HepG2 (cell line): ENCODE data around the gene SRSF6. TPM values are rescaled to one million over a fixed set of nuclear protein-coding genes. Genes with fewer than 3 reads are reported as not detected.
A peak's percentile ranks its signal among the peaks of the same experiment; 100 is the strongest.

Source experiments
- AHDC1 ChIP-seq: sonication (generic); formaldehyde crosslinking; IDR thresholded peaks from 2 replicates; pipeline ENCODE4 v1.5.1; 2020; ENCODE audit warnings: mild to moderate bottlenecking, missing genetic modification reagents, borderline replicate concordance
- HNRNPH1 ChIP-seq: fragments of 200-400 bp; formaldehyde crosslinking; optimal IDR thresholded peaks from 2 replicates; pipeline ENCODE3; 2017; ENCODE audit warnings: mild to moderate bottlenecking, low read depth, low read length
- IRF2 ChIP-seq: IDR thresholded peaks from 2 replicates; pipeline ENCODE4 v1.6.1; 2018; ENCODE audit warnings: missing genetic modification reagents, missing compliant biosample characterization
- KLF13 ChIP-seq: sonication (generic); formaldehyde crosslinking; IDR thresholded peaks from 2 replicates; pipeline ENCODE4 v1.4.0; 2020; ENCODE audit warnings: mild to moderate bottlenecking, missing genetic modification reagents
- NFYB ChIP-seq: sonication (generic); formaldehyde crosslinking; IDR thresholded peaks from 2 replicates; pipeline ENCODE4 v1.4.0; 2020; ENCODE audit warnings: missing genetic modification reagents
- PAF1 ChIP-seq: IDR thresholded peaks from 2 replicates; pipeline ENCODE4 v1.6.1; 2016; ENCODE audit warnings: missing genetic modification reagents, missing compliant biosample characterization
- SRSF1 ChIP-seq: fragments of 200-400 bp; formaldehyde crosslinking; optimal IDR thresholded peaks from 2 replicates; pipeline ENCODE3; 2017; ENCODE audit warnings: mild to moderate bottlenecking, low read depth, low read length, moderate library complexity
- TFDP1 ChIP-seq: IDR thresholded peaks from 2 replicates; pipeline ENCODE4 v1.6.1; 2016; ENCODE audit warnings: missing compliant biosample characterization, missing genetic modification reagents, borderline replicate concordance
- ZBTB10 ChIP-seq: sonication (generic); formaldehyde crosslinking; IDR thresholded peaks from 2 replicates; pipeline ENCODE4 v1.4.0; 2020; ENCODE audit warnings: missing genetic modification reagents, borderline replicate concordance
- ZNF280D ChIP-seq: sonication (generic); formaldehyde crosslinking; IDR thresholded peaks from 2 replicates; pipeline ENCODE4 v1.5.1; 2020; ENCODE audit warnings: mild to moderate bottlenecking, missing genetic modification reagents
- ZNF326 ChIP-seq: sonication (generic); formaldehyde crosslinking; IDR thresholded peaks from 2 replicates; pipeline ENCODE4 v1.4.0; 2020; ENCODE audit warnings: missing genetic modification reagents, borderline replicate concordance
- ZNF510 ChIP-seq: sonication (generic); formaldehyde crosslinking; IDR thresholded peaks from 2 replicates; pipeline ENCODE4 v1.4.0; 2020; ENCODE audit warnings: low read depth, mild to moderate bottlenecking, missing genetic modification reagents
- ZNF724P ChIP-seq: sonication (generic); formaldehyde crosslinking; IDR thresholded peaks from 2 replicates; pipeline ENCODE4 v1.8.0; 2022; ENCODE audit warnings: missing genetic modification reagents, borderline replicate concordance
- ZNF749 ChIP-seq: sonication (generic); formaldehyde crosslinking; IDR thresholded peaks from 2 replicates; pipeline ENCODE4 v1.8.0; 2022; ENCODE audit warnings: mild to moderate bottlenecking, missing genetic modification reagents, moderate library complexity, borderline replicate concordance
- polyA plus RNA-seq, 8 experiments: library from polyadenylated mRNA; depleted of rRNA in 3 of 8; stranded (reverse) in 7 of 8; unstranded in 1 of 8; fragments of >200 nt; fragmentation: Illumina TruSeq in 4 of 8; extraction: Trizol in 4 of 8; gene quantifications; 2 replicates each; pipeline versions ENCODE4 v1.2.1 to v1.2.3, GENCODE V29; 2011 to 2016; ENCODE audit warnings: low read depth in 4 of 8, missing spikeins in 1 of 8, mixed read lengths in 1 of 8; ENCODE audit not compliant: insufficient read depth in 1 of 8
- total RNA-seq, 5 experiments: library from RNA; depleted of rRNA; stranded (reverse); fragments of >200 nt; fragmentation: Illumina TruSeq; extraction: Trizol; gene quantifications; 2 replicates each; pipeline ENCODE4 v1.2.3, GENCODE V29; 2016; ENCODE audit warnings: low read depth in 1 of 5

SRSF6 gene
- total and polyA plus RNA-seq, 2 of the 13 experiments (the other 11 are each of a cell fraction or from before 2014, with no cell fraction given), result 156 to 194 TPM

- TF ChIP-seq ZBTB10 (CRISPR knock-in tag) (no peak), TFDP1 (CRISPR knock-in tag) (peak; percentile 81), PAF1 (CRISPR knock-in tag) (no peak), NFYB (CRISPR knock-in tag) (no peak), HNRNPH1 (no peak), ZNF510 (CRISPR knock-in tag) (0 out of 2 replicates have a peak, but pooled peaks have one; percentile 29), ZNF749 (CRISPR knock-in tag) (peak; percentile 74; the same call in 1 of the 2 replicates), SRSF1 (no peak), AHDC1 (CRISPR knock-in tag) (no peak; the same call in 1 of the 2 replicates), ZNF724P (CRISPR knock-in tag) (no peak; the same call in 1 of the 2 replicates), IRF2 (CRISPR knock-in tag) (peak; percentile 40; the same call in 1 of the 2 replicates), ZNF326 (CRISPR knock-in tag) (no peak), KLF13 (CRISPR knock-in tag) (no peak), ZNF280D (CRISPR knock-in tag) (0 out of 2 replicates have a peak, but pooled peaks have one; percentile 17)
These were observed 49.7 kb downstream of the SRSF6 start, which contains the start of gene L3MBTL1 (continued) for GRCh38 chr20:43507150-43508080.
